CD8-positive, alpha-beta memory T cell (primary cell): Measurements from ENCODE around the gene INPP5A. TPM values are rescaled to one million over a fixed set of nuclear protein-coding genes. Genes with fewer than 3 reads are reported as not detected.

ENCODE experiments used
- CTCF ChIA-PET: fragments of 350-600 bp; sonication (Branson Sonifier 250); formaldehyde crosslinking; loops from one replicate; lab custom pipeline; 2021; ENCODE audit warnings: antibody characterized with exemption; lab: Charles Lee
- POLR2A ChIA-PET: fragments of 350-600 bp; sonication (Branson Sonifier 250); formaldehyde crosslinking; loops from one replicate; lab custom pipeline; 2021; ENCODE audit warnings: antibody characterized with exemption; lab: Charles Lee
- DNase-seq, 5 donors: peaks; one replicate each; pipeline versions ENCODE4 v3.0.0 to v3.0.0-alpha.2; 2020 to 2022; ENCODE audit warnings: mixed read lengths in 1 of 5
- H3K27ac ChIP-seq: one replicate; pipeline ENCODE4 v1.7.0; 2013; ENCODE audit warnings: low read depth, mild to moderate bottlenecking, low read length, moderate library complexity
- H3K27me3 ChIP-seq: 2 replicates; pipeline ENCODE4 v1.7.0; 2013; ENCODE audit warnings: low read length, mild to moderate bottlenecking; ENCODE audit not compliant: insufficient read depth, poor library complexity, severe bottlenecking
- H3K36me3 ChIP-seq: 2 replicates; pipeline ENCODE4 v1.7.0; 2013; ENCODE audit warnings: mild to moderate bottlenecking, low read length, moderate library complexity; ENCODE audit not compliant: insufficient read depth
- H3K4me1 ChIP-seq: 2 replicates; pipeline ENCODE4 v1.7.0; 2013; ENCODE audit warnings: mild to moderate bottlenecking, low read length, moderate library complexity; ENCODE audit not compliant: insufficient read depth
- H3K4me3 ChIP-seq: 2 replicates; pipeline ENCODE4 v1.7.0; 2013; ENCODE audit warnings: mild to moderate bottlenecking, low read length
- H3K9me3 ChIP-seq: 2 replicates; pipeline ENCODE4 v1.7.0; 2013; ENCODE audit warnings: mild to moderate bottlenecking, low read length
- H3K27ac Mint-ChIP-seq, 8 donors: one replicate each; pipeline ENCODE4 v1.8.0; 2020 to 2021; ENCODE audit warnings: mixed read lengths in 8 of 8, mild to moderate bottlenecking in 6 of 8, inconsistent platforms in 3 of 8, moderate library complexity in 3 of 8
- H3K27me3 Mint-ChIP-seq, 2 donors: one replicate each; pipeline ENCODE4 v1.8.0; 2020 to 2021; ENCODE audit warnings: mixed read lengths in 2 of 2, mild to moderate bottlenecking in 1 of 2, moderate library complexity in 1 of 2
- H3K36me3 Mint-ChIP-seq, 3 donors: one replicate each; pipeline ENCODE4 v1.8.0; 2020 to 2021; ENCODE audit warnings: mixed read lengths in 3 of 3, inconsistent platforms in 1 of 3, mild to moderate bottlenecking in 1 of 3
- H3K4me1 Mint-ChIP-seq, 3 donors: one replicate each; pipeline ENCODE4 v1.8.0; 2020 to 2021; ENCODE audit warnings: mixed read lengths in 3 of 3, inconsistent platforms in 1 of 3, mild to moderate bottlenecking in 1 of 3
- H3K4me3 Mint-ChIP-seq, 7 donors: one replicate each; pipeline ENCODE4 v1.8.0; 2020 to 2021; ENCODE audit warnings: mixed read lengths in 7 of 7, mild to moderate bottlenecking in 6 of 7, moderate library complexity in 4 of 7, inconsistent platforms in 2 of 7
- H3K9me3 Mint-ChIP-seq, 5 donors: one replicate each; pipeline ENCODE4 v1.8.0; 2020 to 2022; ENCODE audit warnings: mixed read lengths in 5 of 5, mild to moderate bottlenecking in 3 of 5, moderate library complexity in 2 of 5, inconsistent platforms in 1 of 5
- polyA plus RNA-seq: library from polyadenylated mRNA; unstranded; fragments of 300-500 nt; fragmentation: Illumina TruSeq; gene quantifications from one replicate; pipeline ENCODE4 v1.2.3, GENCODE V29; 2021
- total RNA-seq, 2 experiments: library from RNA; stranded (reverse); gene quantifications; one replicate each; pipeline ENCODE4 v1.2.3, GENCODE V29; 2021

INPP5A gene
- total and polyA plus RNA-seq, 3 experiments from 2014 or later, result 1.1 to 6.1 (median 4.8) TPM

DNA sequence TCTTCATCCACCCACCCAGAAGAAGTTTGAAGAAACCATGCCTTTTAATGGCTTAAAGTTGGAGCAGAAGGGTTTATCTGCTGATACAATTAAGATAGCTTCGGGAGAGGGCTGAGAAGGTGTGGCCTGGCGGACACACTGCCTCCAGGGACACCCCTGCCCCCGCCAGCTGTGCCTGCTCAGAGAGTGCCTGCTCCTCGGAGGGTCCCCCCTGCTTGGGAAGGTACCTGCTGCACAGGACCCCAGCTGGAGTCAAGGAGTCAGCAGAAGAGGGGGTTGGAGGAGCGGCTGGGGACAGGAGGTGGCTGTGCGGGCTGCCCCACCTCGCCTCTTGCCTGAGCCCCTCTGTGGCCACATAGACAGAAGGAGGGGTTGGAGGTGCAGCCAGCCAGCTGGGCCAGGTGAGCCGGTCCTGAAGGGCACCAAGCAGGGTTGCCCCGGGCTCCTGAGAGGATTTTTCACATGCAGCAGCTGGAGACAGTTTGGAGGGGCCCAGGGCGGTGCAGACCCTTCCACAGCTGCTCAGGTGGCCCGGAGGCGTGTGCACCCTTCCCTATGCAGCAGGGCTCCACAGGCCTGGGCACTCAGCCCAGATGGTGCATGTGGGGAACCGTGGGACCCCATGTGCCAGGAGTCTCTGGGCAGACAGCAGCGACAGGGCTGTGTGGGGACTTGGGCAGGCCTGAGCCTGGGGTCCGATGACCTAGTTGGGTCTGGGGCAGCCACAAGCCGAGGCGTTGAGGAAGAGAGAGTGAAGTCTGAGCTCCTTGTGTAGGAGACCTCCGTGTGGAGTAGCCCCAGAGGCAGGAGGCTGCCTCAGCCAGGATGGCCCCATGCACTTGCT, 118.9 kb downstream of the INPP5A start:
- Mint-ChIP-seq H3K27me3 (peaks cover 0 to 1% of the 10 kb centered on the region in 2 donors), H3K36me3 (peaks cover 5 to 37% (median 14%) of the 10 kb centered on the region in 3 donors), H3K4me3 (no peak overlapping the region), H3K9me3 (no peaks in the 10 kb centered on the region), H3K4me1 (peaks cover 2 to 4% (median 3%) of the 10 kb centered on the region in 3 donors), H3K27ac (no peak overlapping the region)
- no peaks in the 10 kb centered on the region for H3K9me3 ChIP-seq
- H3K27me3 ChIP-seq, result no peaks in the 10 kb centered on the region
- H3K4me3 ChIP-seq, result no peak overlapping the region
- CTCF ChIA-PET, result interaction anchor here (1.3 to 3.2 kb wide), 2 partner anchors 14 kb away, joined by 3 to 10 read pairs; no protein-coding TSS in a partner anchor
- DNase-seq, result no peak
- no peaks in the 10 kb centered on the region for H3K36me3 ChIP-seq
- POLR2A ChIA-PET, result no interaction called here
- no peaks in the 10 kb centered on the region for H3K4me1 ChIP-seq
- H3K27ac ChIP-seq, result no peak overlapping the region

DNA sequence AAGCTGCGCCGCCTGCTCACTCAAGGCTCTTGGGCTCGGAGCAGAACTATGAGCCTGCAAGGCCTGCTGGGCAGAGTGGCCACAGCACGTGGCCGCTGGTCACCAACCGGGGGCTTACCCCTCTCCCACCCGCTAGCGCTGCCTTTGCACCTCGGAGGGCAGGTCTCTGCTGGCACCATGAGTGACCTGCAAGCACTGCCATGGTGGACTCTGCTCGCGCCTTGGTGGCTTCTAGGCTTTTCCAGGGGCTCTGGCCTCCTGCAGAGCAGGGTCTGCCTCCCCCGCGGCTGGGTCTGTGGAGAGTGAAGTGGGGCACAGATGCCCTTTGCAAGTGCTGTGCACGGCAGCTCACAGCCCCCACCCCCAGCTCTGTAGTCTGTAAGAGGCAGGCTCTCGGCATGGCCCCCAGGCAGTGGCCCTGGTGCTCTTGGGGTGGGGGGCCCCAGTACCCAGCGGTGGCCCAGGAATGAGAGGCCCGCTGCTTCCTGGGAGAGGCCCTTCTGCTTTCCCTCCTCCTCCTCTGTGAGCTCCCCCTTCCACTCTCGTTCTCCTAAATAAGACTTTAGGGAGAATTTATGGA, 119.6 kb downstream of the INPP5A start:
- no peak for DNase-seq
- Mint-ChIP-seq H3K36me3 (peaks cover 5 to 37% (median 14%) of the 10 kb centered on the region in 3 donors), H3K27ac (no peak overlapping the region), H3K9me3 (no peaks in the 10 kb centered on the region), H3K4me1 (peaks cover 2 to 4% (median 3%) of the 10 kb centered on the region in 3 donors), H3K4me3 (no peak overlapping the region), H3K27me3 (peaks cover 0 to 1% of the 10 kb centered on the region in 2 donors)
- no peak overlapping the region for H3K27ac ChIP-seq
- no peak overlapping the region for H3K4me3 ChIP-seq
- no peaks in the 10 kb centered on the region for H3K9me3 ChIP-seq
- no peaks in the 10 kb centered on the region for H3K27me3 ChIP-seq
- ChIA-PET CTCF (no interaction called here), POLR2A (no interaction called here)
- H3K4me1 ChIP-seq, result no peaks in the 10 kb centered on the region
- no peaks in the 10 kb centered on the region for H3K36me3 ChIP-seq

DNA sequence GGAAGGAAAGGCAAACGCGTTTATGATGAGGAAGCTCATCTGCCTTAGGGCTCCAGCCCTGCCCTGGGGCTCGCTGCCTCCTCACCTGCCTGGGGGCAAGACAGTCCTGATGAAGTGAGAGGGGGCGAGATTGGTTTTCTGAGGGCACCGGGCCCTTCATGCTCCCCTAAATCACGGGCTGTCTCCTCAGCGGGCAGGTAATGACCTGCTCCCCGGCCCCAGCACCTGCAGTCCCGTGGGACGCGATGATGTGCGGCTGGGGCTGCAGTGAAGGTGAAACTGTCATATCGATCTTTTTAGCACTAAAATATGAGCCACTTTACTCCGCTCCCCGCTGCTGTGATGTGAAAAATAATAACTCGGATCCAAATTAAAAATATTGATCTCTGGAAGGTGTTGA, 120.2 kb downstream of the INPP5A start:
- CTCF ChIA-PET, result no interaction called here
- no peak overlapping the region for H3K27ac Mint-ChIP-seq
- no peak overlapping the region for H3K4me3 Mint-ChIP-seq
- POLR2A ChIA-PET, result no interaction called here
- H3K27me3 ChIP-seq, result no peaks in the 10 kb centered on the region
- no peaks in the 10 kb centered on the region for H3K4me1 ChIP-seq
- no peaks in the 10 kb centered on the region for H3K9me3 Mint-ChIP-seq
- H3K4me1 Mint-ChIP-seq, result peaks cover 2 to 4% (median 3%) of the 10 kb centered on the region in 3 donors
- H3K27me3 Mint-ChIP-seq, result no peaks in the 10 kb centered on the region
- H3K27ac ChIP-seq, result no peak overlapping the region
- no peaks in the 10 kb centered on the region for H3K36me3 ChIP-seq
- H3K36me3 Mint-ChIP-seq, result peaks cover 5 to 33% (median 9%) of the 10 kb centered on the region in 3 donors
- DNase-seq, result no peak
- no peak overlapping the region for H3K4me3 ChIP-seq
- no peaks in the 10 kb centered on the region for H3K9me3 ChIP-seq

DNA sequence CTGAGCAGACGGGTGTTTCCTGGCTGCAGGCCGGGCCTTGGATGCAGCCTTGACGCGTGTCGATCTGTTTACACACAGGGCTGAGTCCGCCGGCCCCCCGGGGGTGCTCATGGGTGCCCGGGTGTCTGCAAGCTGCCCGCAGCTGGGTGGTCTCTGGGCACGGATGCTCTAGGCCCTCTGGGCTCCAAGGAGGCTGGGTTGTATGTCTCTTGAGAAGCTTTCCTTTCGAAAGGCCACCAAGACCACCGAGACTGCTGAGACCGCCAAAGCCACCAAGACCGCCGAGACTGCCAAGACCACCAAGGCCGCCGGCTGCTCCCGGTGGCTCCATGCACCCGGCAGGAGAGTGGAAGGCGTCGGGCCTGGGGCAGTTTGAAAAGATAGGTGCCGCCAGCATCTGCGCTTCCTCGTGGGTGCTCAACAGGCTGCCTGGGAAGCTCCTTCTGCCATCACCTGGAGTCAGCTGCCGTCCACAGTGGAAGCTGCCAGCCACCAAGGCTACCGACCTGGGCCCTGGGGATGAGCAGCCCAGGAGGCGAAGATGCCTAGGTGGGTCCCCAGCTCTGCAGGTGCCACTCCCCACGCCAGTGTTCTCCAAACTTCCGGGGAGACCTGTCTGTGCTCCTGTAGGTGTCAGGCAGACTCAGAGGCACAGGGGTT, 121.1 kb downstream of the INPP5A start:
- H3K36me3 Mint-ChIP-seq, result peaks cover 5 to 32% (median 9%) of the 10 kb centered on the region in 3 donors
- Histone ChIP-seq H3K9me3 (no peaks in the 10 kb centered on the region), H3K4me3 (no peak overlapping the region), H3K36me3 (no peaks in the 10 kb centered on the region), H3K4me1 (no peaks in the 10 kb centered on the region), H3K27ac (no peak overlapping the region), H3K27me3 (no peaks in the 10 kb centered on the region)
- no peaks in the 10 kb centered on the region for H3K27me3 Mint-ChIP-seq
- ChIA-PET POLR2A (no interaction called here), CTCF (no interaction called here)
- H3K4me1 Mint-ChIP-seq, result peaks cover 2 to 4% (median 3%) of the 10 kb centered on the region in 3 donors
- H3K27ac Mint-ChIP-seq, result no peak overlapping the region
- H3K9me3 Mint-ChIP-seq, result no peaks in the 10 kb centered on the region
- DNase-seq, result no peak
- no peak overlapping the region for H3K4me3 Mint-ChIP-seq

DNA sequence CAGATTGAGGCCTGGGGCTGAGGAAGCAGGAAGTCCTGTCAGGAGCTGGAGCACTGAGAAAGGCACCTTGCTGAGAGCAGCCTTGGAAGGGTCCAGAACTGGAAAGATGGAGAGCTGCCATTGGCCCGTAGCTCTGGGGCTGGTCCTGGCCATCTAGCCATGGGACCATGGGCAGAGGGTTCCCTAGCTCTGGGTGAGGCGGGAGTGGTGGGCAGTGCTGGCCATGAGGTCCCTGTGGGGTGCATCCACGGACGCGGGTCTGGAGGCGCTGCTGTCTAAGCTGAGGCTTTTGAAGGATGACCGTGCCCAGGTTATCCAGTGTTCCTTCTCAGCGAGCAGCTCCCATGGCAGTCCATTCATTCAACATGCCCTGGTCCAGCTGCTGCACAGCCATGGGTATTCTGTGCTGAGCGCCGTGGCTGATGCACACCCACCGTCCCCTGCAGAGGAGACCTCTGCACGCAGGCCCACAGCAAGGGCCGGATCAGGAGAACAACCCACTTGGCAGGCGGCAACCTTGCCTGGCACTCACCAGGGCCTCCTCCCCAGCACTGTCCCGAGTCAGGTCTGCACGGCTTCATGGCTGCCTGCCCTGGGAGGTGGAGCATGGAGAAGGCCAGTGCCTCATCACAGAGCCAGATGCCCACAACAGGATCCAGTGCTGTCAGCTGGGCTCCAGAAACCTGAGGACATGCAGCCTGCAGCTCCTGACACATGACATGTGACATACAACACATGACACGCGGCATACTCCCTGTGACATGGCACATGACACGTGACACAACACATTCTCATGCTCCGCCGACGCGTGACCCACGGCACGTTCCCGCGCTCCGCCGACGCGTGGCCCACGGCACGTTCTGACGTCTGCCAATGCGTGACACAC, 121.9 kb downstream of the INPP5A start:
- no peak for DNase-seq
- POLR2A ChIA-PET, result no interaction called here
- Histone ChIP-seq H3K4me1 (no peaks in the 10 kb centered on the region), H3K36me3 (no peaks in the 10 kb centered on the region), H3K27me3 (no peaks in the 10 kb centered on the region), H3K9me3 (no peaks in the 10 kb centered on the region), H3K4me3 (no peak overlapping the region), H3K27ac (no peak overlapping the region)
- Mint-ChIP-seq H3K4me1 (peaks cover 2 to 4% (median 3%) of the 10 kb centered on the region in 3 donors), H3K4me3 (no peak overlapping the region), H3K27ac (peak overlapping the region in 1 of 8 donors; percentile 41), H3K9me3 (no peaks in the 10 kb centered on the region), H3K36me3 (peaks cover 5 to 33% (median 9%) of the 10 kb centered on the region in 3 donors), H3K27me3 (no peaks in the 10 kb centered on the region)
- CTCF ChIA-PET, result no interaction called here

DNA sequence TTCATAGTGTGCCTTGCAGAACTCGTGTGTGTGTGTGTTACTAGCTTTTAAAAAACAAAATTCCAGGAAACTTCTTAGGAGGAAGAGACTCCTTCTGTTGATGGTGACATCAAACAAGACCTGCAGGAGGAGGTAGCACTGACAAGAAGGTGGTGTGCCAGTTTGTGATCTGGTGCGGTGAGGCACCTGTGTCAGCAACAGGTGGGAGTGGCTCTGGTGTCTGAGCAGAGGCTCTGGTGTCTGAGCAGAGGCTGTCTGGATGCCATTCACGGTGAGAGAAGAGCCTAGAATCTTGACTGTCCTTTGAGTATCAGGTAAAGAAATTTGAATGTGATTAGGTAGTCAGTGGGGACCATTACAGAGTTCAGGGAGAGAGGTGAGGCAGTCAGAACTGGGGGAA, 122.8 kb downstream of the INPP5A start:
- no peaks in the 10 kb centered on the region for H3K4me1 Mint-ChIP-seq
- H3K4me3 Mint-ChIP-seq, result no peak overlapping the region
- H3K27ac Mint-ChIP-seq, result peak overlapping the region in 1 of 8 donors; percentile 30
- Histone ChIP-seq H3K27ac (no peak overlapping the region), H3K4me1 (no peaks in the 10 kb centered on the region), H3K27me3 (no peaks in the 10 kb centered on the region), H3K36me3 (no peaks in the 10 kb centered on the region), H3K4me3 (no peak overlapping the region), H3K9me3 (no peaks in the 10 kb centered on the region)
- H3K27me3 Mint-ChIP-seq, result no peaks in the 10 kb centered on the region
- peaks cover 5 to 29% (median 6%) of the 10 kb centered on the region in 3 donors for H3K36me3 Mint-ChIP-seq
- DNase-seq, result no peak
- no peaks in the 10 kb centered on the region for H3K9me3 Mint-ChIP-seq
- ChIA-PET CTCF (no interaction called here), POLR2A (no interaction called here)

DNA sequence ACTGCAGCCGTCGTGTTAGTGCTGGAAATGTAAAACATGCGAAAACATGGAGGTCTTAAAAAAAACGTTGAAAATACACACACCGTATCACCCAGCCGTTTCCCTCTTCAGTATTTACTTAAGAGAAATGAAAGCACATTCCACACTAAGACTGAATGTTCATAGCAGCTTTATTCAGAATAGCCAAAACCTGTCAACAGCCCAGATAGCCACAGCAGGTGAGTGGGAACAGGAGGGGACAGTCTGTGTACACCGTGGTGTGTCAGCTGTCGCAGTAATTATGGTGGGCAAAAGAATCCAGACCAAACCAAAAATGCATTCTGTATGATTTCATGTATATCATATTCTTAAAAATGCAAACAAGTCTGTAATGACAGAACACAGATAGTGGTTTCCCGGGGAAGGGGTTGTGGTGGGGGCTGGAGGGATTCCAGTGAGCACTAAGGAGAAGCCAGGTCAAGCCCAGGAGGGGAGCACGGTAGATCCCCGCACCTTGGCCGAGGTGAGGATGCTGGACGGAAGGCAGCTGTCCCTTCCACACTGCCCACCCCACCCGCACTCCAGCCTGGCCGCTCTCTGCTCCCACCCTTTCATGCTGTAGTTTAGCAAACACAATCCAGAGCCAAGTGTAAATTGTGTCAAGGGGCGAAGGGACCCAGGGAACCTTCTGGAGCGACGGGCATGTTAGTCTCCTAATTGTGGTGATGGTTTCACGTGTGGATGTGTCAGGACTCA, 124.8 kb downstream of the INPP5A start:
- Histone ChIP-seq H3K4me3 (no peak overlapping the region), H3K4me1 (no peaks in the 10 kb centered on the region), H3K27ac (no peak overlapping the region), H3K9me3 (no peaks in the 10 kb centered on the region), H3K36me3 (no peaks in the 10 kb centered on the region), H3K27me3 (no peaks in the 10 kb centered on the region)
- Mint-ChIP-seq H3K4me1 (no peaks in the 10 kb centered on the region), H3K27ac (no peak overlapping the region), H3K36me3 (peaks cover 5 to 28% (median 6%) of the 10 kb centered on the region in 3 donors), H3K27me3 (no peaks in the 10 kb centered on the region), H3K9me3 (no peaks in the 10 kb centered on the region), H3K4me3 (peak overlapping the region in 1 of 7 donors; percentile 56)
- ChIA-PET POLR2A (no interaction called here), CTCF (no interaction called here)
- peak in 1 of 5 donors; percentile 7 for DNase-seq
